ENCODE results near the gene NPAS3. TPM values are rescaled to one million over a fixed set of nuclear protein-coding genes. Genes with fewer than 3 reads are reported as not detected.

NPAS3 gene
- total RNA-seq, 1 experiment from 2014 or later: not detected

GRCh38 chr14:33449268-33449667 lies 510.6 kb downstream of the NPAS3 start:
- Histone ChIP-seq H3K4me3 (replicated peaks in 1 of 2; ENCODE audit: low read depth in 1 of 2, low read length in 2 of 2) (no peak overlapping the region), H3K4me2 (ENCODE audit: low read length) (no peak overlapping the region), H2AFZ (ENCODE audit: low read depth, low read length, poor library complexity, severe bottlenecking) (no peak overlapping the region), H4K20me1 (ENCODE audit: insufficient read depth) (no peaks in the 10 kb centered on the region), H3K79me2 (ENCODE audit: insufficient read depth, low read length) (no peaks in the 10 kb centered on the region), H3K27me3 (ENCODE audit: insufficient read depth, low read length) (no peaks in the 10 kb centered on the region), H3K9me3 (ENCODE audit: control insufficient read depth in 1 of 2, insufficient read depth in 1 of 2, low read depth in 1 of 2, low read length in 2 of 2) (peaks cover 0 to 4% of the 10 kb centered on the region in 2 experiments; a peak in 1 of 4 replicates), H3K4me1 (ENCODE audit: control insufficient read depth in 1 of 2, insufficient read depth in 2 of 2, low read length in 2 of 2) (no peaks in the 10 kb centered on the region), H3K27ac (ENCODE audit: low read depth, low read length) (no peak overlapping the region), H3K9me2 (ENCODE audit: insufficient read depth) (no peaks in the 10 kb centered on the region), H3K36me3 (ENCODE audit: control insufficient read depth in 1 of 2, insufficient read depth in 2 of 2, low read length in 2 of 2) (no peaks in the 10 kb centered on the region), H3K9ac (ENCODE audit: low read length) (no peak overlapping the region)
- ATAC-seq (no peak), DNase-seq (ENCODE audit: low read depth, low spot score) (no peak)
- no TSS peak for BruUV-seq (replicated peaks)
- ChIA-PET CTCF (no interaction called here), POLR2A (no interaction called here), RAD21 (ENCODE audit: low non-redundant PET in 1 of 2, low total read pairs in 2 of 2, uncharacterized antibody in 2 of 2, unreplicated experiment in 2 of 2) (no interaction called here)
- TF ChIP-seq SRF (IDR thresholded peaks at IDR 0.05; ENCODE audit: low read depth) (no peak), RAD21 (IDR thresholded peaks at IDR 0.05; ENCODE audit: low read depth) (no peak), SP1 (IDR thresholded peaks at IDR 0.05; ENCODE audit: low read depth) (no peak), ZFX (IDR thresholded peaks at IDR 0.05) (no peak), EGR1 (IDR thresholded peaks at IDR 0.05; ENCODE audit: low read depth) (no peak), JUND (IDR thresholded peaks at IDR 0.05) (no peak)
- intact Hi-C loops (cut with micrococcal nuclease): no loop called here

- ATAC-seq (no peak), DNase-seq (ENCODE audit: low read depth, low spot score) (no peak)
- RAD21 ChIA-PET (ENCODE audit: low non-redundant PET in 1 of 2, low total read pairs in 2 of 2, uncharacterized antibody in 2 of 2, unreplicated experiment in 2 of 2): no interaction called here
- no TSS peak for BruUV-seq (replicated peaks)
- Histone ChIP-seq H4K20me1 (ENCODE audit: insufficient read depth) (no peaks in the 10 kb centered on the region), H3K27me3 (ENCODE audit: insufficient read depth, low read length) (no peaks in the 10 kb centered on the region), H3K27ac (ENCODE audit: low read depth, low read length) (no peak overlapping the region), H3K4me1 (ENCODE audit: control insufficient read depth in 1 of 2, insufficient read depth in 2 of 2, low read length in 2 of 2) (no peaks in the 10 kb centered on the region), H3K79me2 (ENCODE audit: insufficient read depth, low read length) (no peaks in the 10 kb centered on the region), H3K4me2 (ENCODE audit: low read length) (no peak overlapping the region), H3K9me3 (ENCODE audit: control insufficient read depth in 1 of 2, insufficient read depth in 1 of 2, low read depth in 1 of 2, low read length in 2 of 2) (peaks cover 0 to 4% of the 10 kb centered on the region in 2 experiments; a peak in 1 of 4 replicates), H3K9me2 (ENCODE audit: insufficient read depth) (no peaks in the 10 kb centered on the region), H2AFZ (ENCODE audit: low read depth, low read length, poor library complexity, severe bottlenecking) (no peak overlapping the region), H3K9ac (ENCODE audit: low read length) (no peak overlapping the region), H3K4me3 (replicated peaks in 1 of 2; ENCODE audit: low read depth in 1 of 2, low read length in 2 of 2) (no peak overlapping the region), H3K36me3 (ENCODE audit: control insufficient read depth in 1 of 2, insufficient read depth in 2 of 2, low read length in 2 of 2) (no peaks in the 10 kb centered on the region)
- intact Hi-C loops (cut with micrococcal nuclease): no loop called here
- CTCF ChIA-PET: no interaction called here
- TF ChIP-seq ELF1 (IDR thresholded peaks at IDR 0.05; ENCODE audit: borderline replicate concordance, low read depth) (no peak), CTCF (IDR thresholded peaks at IDR 0.05 in 2 of 3, conservative IDR thresholded peaks at IDR 0.05 in 1 of 3; ENCODE audit: borderline replicate concordance in 1 of 3, insufficient read depth in 1 of 3, low read depth in 2 of 3, low read length in 2 of 3) (no peak), JUND (IDR thresholded peaks at IDR 0.05) (no peak), TCF7L2 (IDR thresholded peaks at IDR 0.05; ENCODE audit: borderline replicate concordance, extremely low read depth, insufficient read depth, insufficient read length) (no peak), EZH2phosphoT487 (IDR thresholded peaks at IDR 0.05; ENCODE audit: borderline replicate concordance) (no peak), POLR2A (IDR thresholded peaks at IDR 0.05; ENCODE audit: borderline replicate concordance, extremely low read depth, insufficient read depth, insufficient read length) (no peak), SIN3A (IDR thresholded peaks at IDR 0.05; ENCODE audit: low read depth) (no peak), MAX (IDR thresholded peaks at IDR 0.05) (no peak), ZNF274 (IDR thresholded peaks at IDR 0.05; ENCODE audit: low read depth, low read length) (no peak), SRF (IDR thresholded peaks at IDR 0.05; ENCODE audit: low read depth) (no peak), EZH2 (IDR thresholded peaks at IDR 0.05) (no peak), POLR2AphosphoS5 (IDR thresholded peaks at IDR 0.05; ENCODE audit: low read depth, low read length) (no peak), ZBTB33 (IDR thresholded peaks at IDR 0.05; ENCODE audit: extremely low read depth, insufficient replicate concordance, low read length) (no peak), CEBPB (IDR thresholded peaks at IDR 0.05; ENCODE audit: low read depth) (no peak)
- POLR2A ChIA-PET: no interaction called here
Measured at GRCh38 chr14:33449703-33450395, 511.2 kb downstream of the NPAS3 start.
